PFSK-1 (cell line): ENCODE data around the gene ATMIN.
A peak's percentile ranks its signal among the peaks of the same experiment; 100 is the strongest.

Experiments
- FOXP2 ChIP-seq: optimal IDR thresholded peaks from 2 replicates; pipeline ENCODE3; 2011; ENCODE audit warnings: borderline replicate concordance, control low read depth, inconsistent platforms; ENCODE audit not compliant: insufficient read depth; ENCODE audit errors: extremely low read length, extremely low read depth
- POLR2AphosphoS5 ChIP-seq: IDR thresholded peaks from 2 replicates; pipeline ENCODE4 v1.6.1; 2012; ENCODE audit warnings: low read depth, mild to moderate bottlenecking, control low read depth, low read length, moderate library complexity
- SIN3A ChIP-seq: IDR thresholded peaks from 2 replicates; pipeline ENCODE4 v1.6.1; 2012; ENCODE audit warnings: mild to moderate bottlenecking, low read length, moderate library complexity, borderline replicate concordance; ENCODE audit not compliant: insufficient read depth
- TAF1 ChIP-seq: IDR thresholded peaks from 2 replicates; pipeline ENCODE4 v1.6.1; 2012; ENCODE audit warnings: low read length, control low read depth, borderline replicate concordance; ENCODE audit not compliant: insufficient read depth
- TF ChIP-seq, protein P1 (sequence below), 2 experiments: IDR thresholded peaks; 2 replicates each; pipeline versions ENCODE4 v1.6.1 to v1.8.0; 2011 to 2012; ENCODE audit warnings: low read depth in 2 of 2, low read length in 2 of 2, control low read depth in 1 of 2, inconsistent platforms in 1 of 2, mild to moderate bottlenecking in 1 of 2, moderate library complexity in 1 of 2; ENCODE audit not compliant: insufficient read depth in 1 of 2

ATMIN gene

DNA sequence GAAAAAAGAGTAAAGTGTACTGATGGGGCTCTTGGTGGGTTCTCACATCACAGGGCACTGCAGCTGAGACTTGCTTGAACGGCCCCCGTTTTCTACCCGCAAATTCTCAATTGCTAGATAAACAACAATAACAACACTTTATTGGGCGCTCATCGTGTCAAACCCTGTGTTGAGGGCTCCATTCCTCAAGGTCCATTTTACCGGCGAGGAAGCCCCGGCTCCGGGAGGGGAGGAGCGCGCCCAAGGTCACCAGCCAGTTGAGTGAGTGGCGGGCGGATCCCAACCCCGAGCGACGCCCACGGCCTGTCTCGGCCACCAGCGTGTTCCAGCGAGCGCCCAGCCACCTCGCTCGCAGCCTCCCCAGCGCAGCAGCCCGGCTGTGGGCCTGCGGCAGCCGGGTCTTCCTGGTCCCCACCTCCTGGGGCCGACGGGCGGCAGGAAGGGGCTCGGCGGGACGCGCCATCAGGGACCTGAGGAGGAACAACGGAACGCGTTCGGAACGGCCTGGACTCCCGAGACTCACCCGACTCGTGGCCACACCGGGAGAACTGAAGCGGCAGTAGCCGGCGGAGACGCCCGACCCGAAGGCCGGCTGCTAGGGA, 29.3 kb upstream of the ATMIN start:
- no peak for TF ChIP-seq TAF1
- TF ChIP-seq SIN3A = no peak
- no peak for TF ChIP-seq FOXP2
- TF ChIP-seq, protein P1, sequence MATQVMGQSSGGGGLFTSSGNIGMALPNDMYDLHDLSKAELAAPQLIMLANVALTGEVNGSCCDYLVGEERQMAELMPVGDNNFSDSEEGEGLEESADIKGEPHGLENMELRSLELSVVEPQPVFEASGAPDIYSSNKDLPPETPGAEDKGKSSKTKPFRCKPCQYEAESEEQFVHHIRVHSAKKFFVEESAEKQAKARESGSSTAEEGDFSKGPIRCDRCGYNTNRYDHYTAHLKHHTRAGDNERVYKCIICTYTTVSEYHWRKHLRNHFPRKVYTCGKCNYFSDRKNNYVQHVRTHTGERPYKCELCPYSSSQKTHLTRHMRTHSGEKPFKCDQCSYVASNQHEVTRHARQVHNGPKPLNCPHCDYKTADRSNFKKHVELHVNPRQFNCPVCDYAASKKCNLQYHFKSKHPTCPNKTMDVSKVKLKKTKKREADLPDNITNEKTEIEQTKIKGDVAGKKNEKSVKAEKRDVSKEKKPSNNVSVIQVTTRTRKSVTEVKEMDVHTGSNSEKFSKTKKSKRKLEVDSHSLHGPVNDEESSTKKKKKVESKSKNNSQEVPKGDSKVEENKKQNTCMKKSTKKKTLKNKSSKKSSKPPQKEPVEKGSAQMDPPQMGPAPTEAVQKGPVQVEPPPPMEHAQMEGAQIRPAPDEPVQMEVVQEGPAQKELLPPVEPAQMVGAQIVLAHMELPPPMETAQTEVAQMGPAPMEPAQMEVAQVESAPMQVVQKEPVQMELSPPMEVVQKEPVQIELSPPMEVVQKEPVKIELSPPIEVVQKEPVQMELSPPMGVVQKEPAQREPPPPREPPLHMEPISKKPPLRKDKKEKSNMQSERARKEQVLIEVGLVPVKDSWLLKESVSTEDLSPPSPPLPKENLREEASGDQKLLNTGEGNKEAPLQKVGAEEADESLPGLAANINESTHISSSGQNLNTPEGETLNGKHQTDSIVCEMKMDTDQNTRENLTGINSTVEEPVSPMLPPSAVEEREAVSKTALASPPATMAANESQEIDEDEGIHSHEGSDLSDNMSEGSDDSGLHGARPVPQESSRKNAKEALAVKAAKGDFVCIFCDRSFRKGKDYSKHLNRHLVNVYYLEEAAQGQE (IDR thresholded peaks at IDR 0.05; ENCODE audit: insufficient read depth in 1 of 2, low read depth in 2 of 2, low read length in 2 of 2) = no peak
- TF ChIP-seq POLR2AphosphoS5 = 0 out of 2 replicates have a peak, but pooled peaks have one; percentile 23

DNA sequence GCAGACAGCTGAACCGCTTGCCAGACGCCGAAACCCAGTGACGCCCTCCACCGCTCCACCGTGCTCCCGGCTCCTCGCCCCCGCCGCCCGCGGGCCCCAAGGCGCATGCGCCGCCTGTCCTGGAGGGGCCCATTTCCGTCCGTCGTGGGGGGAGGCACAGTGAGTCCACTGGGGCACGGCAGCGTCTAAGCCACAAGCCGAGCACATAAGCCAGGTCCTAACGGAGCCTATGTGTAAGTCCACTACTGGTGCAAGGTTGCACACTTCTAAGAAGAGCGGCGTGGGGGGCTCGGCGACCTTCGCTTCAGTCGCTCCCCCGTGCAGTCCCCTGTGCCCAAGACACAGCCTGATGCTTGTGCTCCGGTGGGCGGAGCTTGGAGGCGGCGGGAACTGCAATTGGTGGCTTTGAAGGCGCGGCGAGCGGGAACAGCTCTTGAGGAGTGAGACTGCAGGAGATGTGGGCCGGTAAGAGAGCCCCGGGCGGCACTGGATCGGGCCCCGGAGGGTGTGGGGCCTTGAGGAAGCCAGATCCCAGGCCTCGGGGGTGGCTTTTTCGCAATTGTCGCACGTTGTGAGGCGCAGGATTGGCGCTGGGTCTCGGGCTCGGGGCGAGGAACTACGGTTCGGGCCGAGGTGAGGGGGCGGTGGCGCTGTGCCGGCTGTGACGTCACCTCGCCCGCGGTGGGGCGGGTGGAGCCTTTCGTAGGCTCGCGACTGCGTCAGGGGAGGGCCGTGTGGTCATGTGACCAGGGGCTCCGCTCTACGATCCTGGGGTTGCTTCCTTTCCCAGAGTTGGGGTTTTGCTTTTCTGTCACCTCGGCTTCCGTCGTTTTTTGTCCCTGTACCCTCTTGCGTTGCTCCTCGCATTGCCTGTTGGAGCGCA, 28.6 kb upstream of the ATMIN start, which contains the start of the genes CENPN and CMC2:
TSS of gene CENPN (plus strand) at position 402 of the 883 bp plus-strand sequence. CDS start 4,726 bp downstream, outside the sequence.
TSS of gene CMC2 (minus strand) at position 73 of the 883 bp plus-strand sequence. CDS start 9,491 bp downstream, outside the sequence.
- peak; percentile 48; the same call in 1 of the 2 replicates for TF ChIP-seq TAF1
- TF ChIP-seq, protein P1 (IDR thresholded peaks at IDR 0.05; ENCODE audit: insufficient read depth in 1 of 2, low read depth in 2 of 2, low read length in 2 of 2) = 0 out of 4 replicates have a peak, but pooled peaks of 1 of the 2 experiments have one; percentile 6
- TF ChIP-seq POLR2AphosphoS5 = peak; percentile 54
- TF ChIP-seq FOXP2 = peak; percentile 73
- TF ChIP-seq SIN3A = no peak

DNA sequence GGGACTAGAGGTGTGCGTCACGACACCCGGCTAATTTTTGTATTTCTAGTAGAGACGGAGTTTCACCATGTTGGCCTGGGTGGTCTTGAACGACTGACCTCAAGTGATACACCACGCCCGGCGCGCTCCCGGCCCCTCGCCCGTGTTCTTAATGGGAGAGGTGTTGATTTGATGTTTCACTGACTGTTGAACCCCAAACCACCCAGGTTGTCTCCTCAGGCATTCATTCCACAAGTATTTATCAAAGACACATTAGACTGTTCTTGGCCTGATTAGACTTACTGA, 27.2 kb upstream of the ATMIN start:
- TF ChIP-seq FOXP2 (no peak), SIN3A (no peak), TAF1 (no peak), POLR2AphosphoS5 (no peak)
- TF ChIP-seq, protein P1 (IDR thresholded peaks at IDR 0.05; ENCODE audit: insufficient read depth in 1 of 2, low read depth in 2 of 2, low read length in 2 of 2) = no peak

DNA sequence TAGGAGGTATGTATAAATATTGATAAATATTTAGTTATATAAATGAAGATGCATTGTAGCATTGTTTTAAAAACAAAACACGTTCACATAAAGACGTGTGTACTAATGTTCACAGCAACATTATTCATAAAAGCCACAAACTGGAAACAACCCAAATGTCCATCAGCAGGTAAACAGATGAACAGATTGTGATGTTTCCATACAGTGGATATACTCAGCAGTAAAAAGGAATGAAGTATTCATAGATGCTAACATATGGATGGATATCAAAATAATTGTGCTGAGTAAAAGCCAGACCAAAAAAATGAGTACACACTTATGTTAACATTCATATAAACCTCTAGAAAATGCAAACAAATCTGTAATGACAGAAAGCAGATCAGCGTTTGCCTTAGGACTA, 22.7 kb upstream of the ATMIN start:
- TF ChIP-seq, protein P1 (IDR thresholded peaks at IDR 0.05; ENCODE audit: insufficient read depth in 1 of 2, low read depth in 2 of 2, low read length in 2 of 2) = no peak
- no peak for TF ChIP-seq SIN3A
- no peak for TF ChIP-seq FOXP2
- TF ChIP-seq TAF1 = no peak
- TF ChIP-seq POLR2AphosphoS5 = no peak
